RWPE2 (cell line): ENCODE measurements around the gene TAPBPL.
"Not testable (repeated sequence)": the region's sequence is repeated elsewhere in the genome, so short reads cannot be mapped to it uniquely, and the experiment has no call there.

Experiments
- ATAC-seq: fragments of 200-7000 bp; cut with Tn5 transposase; 3 replicates; pipeline ENCODE4 v1.9.1; 2021; ENCODE audit warnings: low read depth
- DNase-seq: peaks from one replicate; pipeline ENCODE4 v3.0.0-alpha.2; 2020; ENCODE audit warnings: low spot score
- H3K27ac ChIP-seq: fragments of 450-650 bp; 2 replicates; pipeline ENCODE4 v1.5.1; 2017; ENCODE audit warnings: mild to moderate bottlenecking; ENCODE audit not compliant: poor library complexity, severe bottlenecking
- H3K27me3 ChIP-seq: fragments of 250-450 bp; sonication (Bioruptor Pico); 2 replicates; pipeline ENCODE4 v1.5.1; 2021; ENCODE audit warnings: mild to moderate bottlenecking, moderate library complexity; ENCODE audit not compliant: insufficient read depth, poor library complexity, severe bottlenecking
- H3K36me3 ChIP-seq: fragments of 250-450 bp; sonication (Bioruptor Pico); 2 replicates; pipeline ENCODE4 v1.5.1; 2020; ENCODE audit warnings: low read depth, mild to moderate bottlenecking, moderate library complexity
- H3K4me1 ChIP-seq: fragments of 250-450 bp; sonication (Bioruptor Pico); 2 replicates; pipeline ENCODE4 v1.5.1; 2021; ENCODE audit warnings: mild to moderate bottlenecking, moderate library complexity; ENCODE audit not compliant: insufficient read depth, poor library complexity, severe bottlenecking
- H3K4me3 ChIP-seq: fragments of 250-450 bp; sonication (Bioruptor Pico); 2 replicates; pipeline ENCODE4 v1.5.1; 2021; ENCODE audit warnings: mild to moderate bottlenecking, moderate library complexity; ENCODE audit not compliant: severe bottlenecking
- H3K9me3 ChIP-seq: fragments of 250-450 bp; sonication (Bioruptor Pico); 2 replicates; pipeline ENCODE4 v1.5.1; 2021; ENCODE audit warnings: mild to moderate bottlenecking, moderate library complexity; ENCODE audit not compliant: severe bottlenecking
- CTCF ChIP-seq: fragments of 450-650 bp; IDR thresholded peaks from one replicate; pipeline ENCODE4 v1.5.1; 2017; ENCODE audit warnings: mild to moderate bottlenecking, moderate library complexity; ENCODE audit not compliant: poor library complexity, severe bottlenecking

Gene TAPBPL

GRCh38 chr12:6478416-6478815 is 26.6 kb downstream of the TAPBPL start:
- DNase-seq (no peak), ATAC-seq (no peak)
- no peak overlapping the region for H3K27ac ChIP-seq
- TF ChIP-seq CTCF, result no peak
- H3K9me3 ChIP-seq, result no peaks in the 10 kb centered on the region
- H3K36me3 ChIP-seq, result no peaks in the 10 kb centered on the region
- H3K4me3 ChIP-seq, result no peak overlapping the region
- no peaks in the 10 kb centered on the region for H3K27me3 ChIP-seq
- no peaks in the 10 kb centered on the region for H3K4me1 ChIP-seq

- Histone ChIP-seq H3K4me3 (no peak overlapping the region), H3K27me3 (no peaks in the 10 kb centered on the region), H3K36me3 (peaks cover 12% of the 10 kb centered on the region), H3K4me1 (peaks cover 3% of the 10 kb centered on the region), H3K9me3 (no peaks in the 10 kb centered on the region), H3K27ac (no peak overlapping the region)
- DNase-seq, result no peak
- TF ChIP-seq CTCF, result no peak
- ATAC-seq, result no peak
These were observed 36.4 kb downstream of the TAPBPL start for GRCh38 chr12:6488240-6488639.

- ATAC-seq (no peak), DNase-seq (no peak)
- no peaks in the 10 kb centered on the region for H3K9me3 ChIP-seq
- no peaks in the 10 kb centered on the region for H3K27me3 ChIP-seq
- H3K27ac ChIP-seq, result no peak overlapping the region
- no peak overlapping the region for H3K4me3 ChIP-seq
- no peak for TF ChIP-seq CTCF
- peaks cover 3% of the 10 kb centered on the region for H3K4me1 ChIP-seq
- H3K36me3 ChIP-seq, result peaks cover 13% of the 10 kb centered on the region
These were observed 37.6 kb downstream of the TAPBPL start for GRCh38 chr12:6489449-6489848.

- not testable (repeated sequence) for H3K4me3 ChIP-seq, H3K27ac ChIP-seq, H3K9me3 ChIP-seq, ATAC-seq, DNase-seq, H3K27me3 ChIP-seq
- H3K36me3 ChIP-seq, result peaks cover 26% of the 10 kb centered on the region
- H3K4me1 ChIP-seq, result peaks cover 13% of the 10 kb centered on the region
These were observed 38.8 kb downstream of the TAPBPL start for GRCh38 chr12:6490673-6491072.

- no peak for TF ChIP-seq CTCF
- Histone ChIP-seq H3K36me3 (peaks cover 46% of the 10 kb centered on the region), H3K4me3 (peak within 1 kb of the TSS; percentile 48), H3K9me3 (no peaks in the 10 kb centered on the region), H3K4me1 (peaks cover 13% of the 10 kb centered on the region), H3K27me3 (no peaks in the 10 kb centered on the region), H3K27ac (peak within 1 kb of the TSS; percentile 88)
- peak; percentile 84 for ATAC-seq
- peak; percentile 96 for DNase-seq
These were observed 41.1 kb downstream of the TAPBPL start, which contains the start of gene MRPL51 for GRCh38 chr12:6492838-6493496. TSS of gene MRPL51 (minus strand) at chr12:6493262. CDS start at chr12:6493136, 126 bp downstream.
